ENCODE measurements around the gene SPCS2. TPM values are rescaled to one million over a fixed set of nuclear protein-coding genes. Genes with fewer than 3 reads are reported as not detected.
"Not testable (repeated sequence)": the region's sequence is repeated elsewhere in the genome, so short reads cannot be mapped to it uniquely, and the experiment has no call there.

The SPCS2 gene
- total and polyA plus RNA-seq, 2 experiments from 2014 or later, result 51.1 to 370 TPM

- H4K20me1 ChIP-seq (ENCODE audit: insufficient read depth), result no peaks in the 10 kb centered on the region
- H3K79me2 ChIP-seq (ENCODE audit: insufficient read depth), result no peaks in the 10 kb centered on the region
- in situ Hi-C loops (cut with MboI), result no loop called here
- no peak overlapping the region for H3K9ac ChIP-seq
- H3K27ac ChIP-seq, result no peak overlapping the region
- no peaks in the 10 kb centered on the region for H3K9me2 ChIP-seq (ENCODE audit: insufficient read depth)
- TF ChIP-seq EZH2 (IDR thresholded peaks at IDR 0.05; ENCODE audit: insufficient read depth, poor library complexity, severe bottlenecking), result no peak
- no peak for TF ChIP-seq EZH2phosphoT487 (IDR thresholded peaks at IDR 0.05; ENCODE audit: insufficient read depth, low read depth)
- no peak overlapping the region for H3K4me2 ChIP-seq (ENCODE audit: unreplicated experiment)
- H2AFZ ChIP-seq, result no peak overlapping the region
- H3K36me3 ChIP-seq (ENCODE audit: low read depth), result peaks cover 4% of the 10 kb centered on the region; the same call in 1 of the 2 replicates
- DNase-seq, result no peak
- H3K9me3 ChIP-seq (ENCODE audit: low read depth), result no peaks in the 10 kb centered on the region
- 0 out of 2 replicates have a peak, but pooled peaks cover 11% of the 10 kb centered on the region for H3K4me1 ChIP-seq (ENCODE audit: insufficient read depth)
- no peaks in the 10 kb centered on the region for H3K27me3 ChIP-seq (replicated peaks; ENCODE audit: insufficient read depth)
- no peaks in the 10 kb centered on the region for H3F3A ChIP-seq (ENCODE audit: insufficient read depth)
- WGBS, 2 experiments (ENCODE audit: low coverage in 1 of 2, low lambda C conversion rate in 2 of 2, missing lambda C conversion rate in 2 of 2), result 62 to 64% methylated on average over 2 of the region's 2 CpGs
- no peak overlapping the region for H3K4me3 ChIP-seq
Measured at GRCh38 chr11:75011357-75011756, 62.3 kb downstream of the SPCS2 start.

GRCh38 chr11:75011872-75012271, 62.8 kb downstream of the SPCS2 start:
- H3K36me3 ChIP-seq (ENCODE audit: low read depth), result no peaks in the 10 kb centered on the region
- H3K4me1 ChIP-seq (ENCODE audit: insufficient read depth), result 0 out of 2 replicates have a peak, but pooled peaks cover 11% of the 10 kb centered on the region
- H3K9me2 ChIP-seq (ENCODE audit: insufficient read depth), result no peaks in the 10 kb centered on the region
- H2AFZ ChIP-seq, result no peak overlapping the region
- no peak for DNase-seq
- no peak overlapping the region for H3K9ac ChIP-seq
- H3K4me3 ChIP-seq, result no peak overlapping the region
- H3K79me2 ChIP-seq (ENCODE audit: insufficient read depth), result no peaks in the 10 kb centered on the region
- no peaks in the 10 kb centered on the region for H3K9me3 ChIP-seq (ENCODE audit: low read depth)
- H3K27me3 ChIP-seq (replicated peaks; ENCODE audit: insufficient read depth), result no peaks in the 10 kb centered on the region
- H3K27ac ChIP-seq, result no peak overlapping the region
- no peaks in the 10 kb centered on the region for H3F3A ChIP-seq (ENCODE audit: insufficient read depth)
- in situ Hi-C loops (cut with MboI), result no loop called here
- H4K20me1 ChIP-seq (ENCODE audit: insufficient read depth), result no peaks in the 10 kb centered on the region
- H3K4me2 ChIP-seq (ENCODE audit: unreplicated experiment), result no peak overlapping the region
- WGBS, 2 experiments (ENCODE audit: low coverage in 1 of 2, low lambda C conversion rate in 2 of 2, missing lambda C conversion rate in 2 of 2), result 93 to 95% methylated on average over 6 of the region's 6 CpGs
- TF ChIP-seq EZH2phosphoT487 (IDR thresholded peaks at IDR 0.05; ENCODE audit: insufficient read depth, low read depth) (no peak), EZH2 (IDR thresholded peaks at IDR 0.05; ENCODE audit: insufficient read depth, poor library complexity, severe bottlenecking) (no peak)

- in situ Hi-C loops (cut with MboI), result no loop called here
- H3K4me1 ChIP-seq (ENCODE audit: insufficient read depth), result 0 out of 2 replicates have a peak, but pooled peaks cover 11% of the 10 kb centered on the region
- H3K27me3 ChIP-seq (replicated peaks; ENCODE audit: insufficient read depth), result no peaks in the 10 kb centered on the region
- no peak overlapping the region for H2AFZ ChIP-seq
- H3K27ac ChIP-seq, result no peak overlapping the region
- H3K9me2 ChIP-seq (ENCODE audit: insufficient read depth), result no peaks in the 10 kb centered on the region
- no peaks in the 10 kb centered on the region for H3K36me3 ChIP-seq (ENCODE audit: low read depth)
- H3K9me3 ChIP-seq (ENCODE audit: low read depth), result no peaks in the 10 kb centered on the region
- H3F3A ChIP-seq (ENCODE audit: insufficient read depth), result no peaks in the 10 kb centered on the region
- DNase-seq, result peak; percentile 41
- no peak overlapping the region for H3K9ac ChIP-seq
- no peak overlapping the region for H3K4me2 ChIP-seq (ENCODE audit: unreplicated experiment)
- H3K4me3 ChIP-seq, result no peak overlapping the region
- H3K79me2 ChIP-seq (ENCODE audit: insufficient read depth), result no peaks in the 10 kb centered on the region
- no peak for TF ChIP-seq EZH2phosphoT487 (IDR thresholded peaks at IDR 0.05; ENCODE audit: insufficient read depth, low read depth)
- TF ChIP-seq EZH2 (IDR thresholded peaks at IDR 0.05; ENCODE audit: insufficient read depth, poor library complexity, severe bottlenecking), result no peak
- H4K20me1 ChIP-seq (ENCODE audit: insufficient read depth), result no peaks in the 10 kb centered on the region
Measured at GRCh38 chr11:75013051-75013450, 64.0 kb downstream of the SPCS2 start.

- in situ Hi-C loops (cut with MboI), result no loop called here
- Histone ChIP-seq H3K4me1 (ENCODE audit: insufficient read depth) (0 out of 2 replicates have a peak, but pooled peaks cover 11% of the 10 kb centered on the region), H3K27me3 (replicated peaks; ENCODE audit: insufficient read depth) (no peaks in the 10 kb centered on the region), H3K4me3 (no peak overlapping the region), H2AFZ (no peak overlapping the region), H3K9ac (no peak overlapping the region), H4K20me1 (ENCODE audit: insufficient read depth) (no peaks in the 10 kb centered on the region), H3F3A (ENCODE audit: insufficient read depth) (no peaks in the 10 kb centered on the region), H3K9me2 (ENCODE audit: insufficient read depth) (no peaks in the 10 kb centered on the region), H3K36me3 (ENCODE audit: low read depth) (no peaks in the 10 kb centered on the region), H3K27ac (no peak overlapping the region), H3K79me2 (ENCODE audit: insufficient read depth) (no peaks in the 10 kb centered on the region), H3K4me2 (ENCODE audit: unreplicated experiment) (no peak overlapping the region), H3K9me3 (ENCODE audit: low read depth) (no peaks in the 10 kb centered on the region)
- DNase-seq, result peak; percentile 82
- TF ChIP-seq EZH2 (IDR thresholded peaks at IDR 0.05; ENCODE audit: insufficient read depth, poor library complexity, severe bottlenecking), result no peak
- TF ChIP-seq EZH2phosphoT487 (IDR thresholded peaks at IDR 0.05; ENCODE audit: insufficient read depth, low read depth), result no peak
- WGBS, 2 experiments (ENCODE audit: low coverage in 1 of 2, low lambda C conversion rate in 2 of 2, missing lambda C conversion rate in 2 of 2), result 0% methylated on average over 1 of the region's 1 CpG
Measured at GRCh38 chr11:75014129-75014528, 65.1 kb downstream of the SPCS2 start.

GRCh38 chr11:75019200-75019599, 70.1 kb downstream of the SPCS2 start:
- H3K9ac ChIP-seq; H3K79me2 ChIP-seq (ENCODE audit: insufficient read depth); H3K36me3 ChIP-seq (ENCODE audit: low read depth); H3K9me2 ChIP-seq (ENCODE audit: insufficient read depth); DNase-seq; H3K27ac ChIP-seq; H2AFZ ChIP-seq; H3K9me3 ChIP-seq (ENCODE audit: low read depth); H3K4me1 ChIP-seq (ENCODE audit: insufficient read depth); H4K20me1 ChIP-seq (ENCODE audit: insufficient read depth); H3K27me3 ChIP-seq (replicated peaks; ENCODE audit: insufficient read depth); H3K4me3 ChIP-seq; H3K4me2 ChIP-seq (ENCODE audit: unreplicated experiment); H3F3A ChIP-seq (ENCODE audit: insufficient read depth); in situ Hi-C loops (cut with MboI): not testable (repeated sequence)
- WGBS, 2 experiments (ENCODE audit: low coverage in 1 of 2, low lambda C conversion rate in 2 of 2, missing lambda C conversion rate in 2 of 2), result 75 to 84% methylated on average over 3 of the region's 3 CpGs

- 54 to 62% methylated on average over 5 of the region's 5 CpGs for WGBS, 2 experiments (ENCODE audit: low coverage in 1 of 2, low lambda C conversion rate in 2 of 2, missing lambda C conversion rate in 2 of 2)
- in situ Hi-C loops (cut with MboI), result not testable (repeated sequence)
Measured at GRCh38 chr11:75020328-75020727, 71.3 kb downstream of the SPCS2 start.

More at GRCh38 chr11:75020328-75020727, 71.3 kb downstream of the SPCS2 start:
- H2AFZ ChIP-seq; H3K27ac ChIP-seq; H3K4me2 ChIP-seq (ENCODE audit: unreplicated experiment); H3K4me1 ChIP-seq (ENCODE audit: insufficient read depth); H3F3A ChIP-seq (ENCODE audit: insufficient read depth); H4K20me1 ChIP-seq (ENCODE audit: insufficient read depth); H3K9me2 ChIP-seq (ENCODE audit: insufficient read depth); H3K36me3 ChIP-seq (ENCODE audit: low read depth); H3K27me3 ChIP-seq (replicated peaks; ENCODE audit: insufficient read depth); DNase-seq; H3K79me2 ChIP-seq (ENCODE audit: insufficient read depth); H3K9ac ChIP-seq; H3K4me3 ChIP-seq; H3K9me3 ChIP-seq (ENCODE audit: low read depth): not testable (repeated sequence)
